Peyer's patch (tissue), 4 donors: ENCODE measurements around the gene RTN4IP1.
A peak's percentile ranks its signal among the peaks of the same experiment; 100 is the strongest.

Experiments used
- POLR2A ChIP-seq, 2 donors: fragments of 450-650 bp; IDR thresholded peaks; one replicate each; pipeline ENCODE4 v1.5.1; 2017; ENCODE audit warnings: antibody characterized with exemption in 2 of 2, mild to moderate bottlenecking in 2 of 2, moderate library complexity in 2 of 2
- TF ChIP-seq, protein P1 (sequence below), 6 experiments: fragments of 450-650 bp in 4 of 6; fragments of 200-600 bp in 2 of 6; sonication (generic) in 1 of 6; IDR thresholded peaks; one replicate each; pipeline ENCODE4 v1.5.1; 2017 to 2019; ENCODE audit warnings: antibody characterized with exemption in 6 of 6, mild to moderate bottlenecking in 3 of 6, moderate library complexity in 1 of 6

DNA sequence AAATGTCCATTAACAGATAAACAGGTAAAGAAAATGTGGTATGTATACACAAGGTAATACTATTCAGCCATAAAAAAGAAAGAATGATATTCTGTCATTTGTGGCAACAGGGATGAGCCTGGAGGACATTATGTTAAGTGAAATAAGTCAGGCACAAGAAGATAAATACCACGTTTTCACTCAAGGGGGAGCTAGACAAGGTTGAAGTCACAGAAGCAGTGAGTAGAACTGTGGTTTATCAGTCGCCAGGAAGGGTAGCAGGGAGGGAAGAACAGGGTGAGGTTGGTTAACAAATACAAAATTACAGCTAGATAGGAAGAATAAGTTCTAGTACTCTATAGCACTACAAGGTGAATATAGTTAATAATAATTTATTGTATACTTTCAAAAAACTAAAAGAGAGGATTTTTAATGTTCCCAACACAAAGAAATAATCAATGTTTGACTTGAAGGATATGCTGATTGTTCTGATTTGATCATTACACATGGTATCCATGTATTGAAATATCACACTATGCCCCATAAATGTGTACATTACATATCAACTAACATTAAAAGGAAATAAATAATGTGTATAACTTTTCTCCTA is 21.1 kb downstream of the RTN4IP1 start:
- TF ChIP-seq, protein P1, sequence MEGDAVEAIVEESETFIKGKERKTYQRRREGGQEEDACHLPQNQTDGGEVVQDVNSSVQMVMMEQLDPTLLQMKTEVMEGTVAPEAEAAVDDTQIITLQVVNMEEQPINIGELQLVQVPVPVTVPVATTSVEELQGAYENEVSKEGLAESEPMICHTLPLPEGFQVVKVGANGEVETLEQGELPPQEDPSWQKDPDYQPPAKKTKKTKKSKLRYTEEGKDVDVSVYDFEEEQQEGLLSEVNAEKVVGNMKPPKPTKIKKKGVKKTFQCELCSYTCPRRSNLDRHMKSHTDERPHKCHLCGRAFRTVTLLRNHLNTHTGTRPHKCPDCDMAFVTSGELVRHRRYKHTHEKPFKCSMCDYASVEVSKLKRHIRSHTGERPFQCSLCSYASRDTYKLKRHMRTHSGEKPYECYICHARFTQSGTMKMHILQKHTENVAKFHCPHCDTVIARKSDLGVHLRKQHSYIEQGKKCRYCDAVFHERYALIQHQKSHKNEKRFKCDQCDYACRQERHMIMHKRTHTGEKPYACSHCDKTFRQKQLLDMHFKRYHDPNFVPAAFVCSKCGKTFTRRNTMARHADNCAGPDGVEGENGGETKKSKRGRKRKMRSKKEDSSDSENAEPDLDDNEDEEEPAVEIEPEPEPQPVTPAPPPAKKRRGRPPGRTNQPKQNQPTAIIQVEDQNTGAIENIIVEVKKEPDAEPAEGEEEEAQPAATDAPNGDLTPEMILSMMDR (IDR thresholded peaks at IDR 0.05) = peak; percentile 49 to 90 (median 88)
- TF ChIP-seq POLR2A (IDR thresholded peaks at IDR 0.05) = no peak
